ENCODE data around the gene EPHB1. TPM values are rescaled to one million over a fixed set of nuclear protein-coding genes. Genes with fewer than 3 reads are reported as not detected.
"Not testable (repeated sequence)": the region's sequence is repeated elsewhere in the genome, so short reads cannot be mapped to it uniquely, and the experiment has no call there.

EPHB1 gene
- total RNA-seq, 1 experiment from 2014 or later: 0.86 TPM

GRCh38 chr3:134971306-134971705 lies 176.2 kb downstream of the EPHB1 start:
- ChIA-PET CTCF (no interaction called here), RAD21 (ENCODE audit: low non-redundant PET in 1 of 2, low total read pairs in 2 of 2, uncharacterized antibody in 2 of 2, unreplicated experiment in 2 of 2) (no interaction called here), POLR2A (no interaction called here)
- Histone ChIP-seq H3K9me2 (ENCODE audit: insufficient read depth) (no peaks in the 10 kb centered on the region), H3K79me2 (ENCODE audit: insufficient read depth, low read length) (no peaks in the 10 kb centered on the region), H3K4me2 (ENCODE audit: low read length) (no peak overlapping the region), H2AFZ (ENCODE audit: low read depth, low read length, poor library complexity, severe bottlenecking) (no peak overlapping the region), H3K36me3 (ENCODE audit: control insufficient read depth in 1 of 2, insufficient read depth in 2 of 2, low read length in 2 of 2) (no peaks in the 10 kb centered on the region), H3K27ac (ENCODE audit: low read depth, low read length) (no peak overlapping the region), H3K4me1 (ENCODE audit: control insufficient read depth in 1 of 2, insufficient read depth in 2 of 2, low read length in 2 of 2) (no peaks in the 10 kb centered on the region), H3K4me3 (replicated peaks in 1 of 2; ENCODE audit: low read depth in 1 of 2, low read length in 2 of 2) (no peak overlapping the region), H3K9ac (ENCODE audit: low read length) (no peak overlapping the region), H3K9me3 (ENCODE audit: control insufficient read depth in 1 of 2, insufficient read depth in 1 of 2, low read depth in 1 of 2, low read length in 2 of 2) (no peaks in the 10 kb centered on the region), H4K20me1 (ENCODE audit: insufficient read depth) (no peaks in the 10 kb centered on the region; the same call in 1 of the 2 replicates), H3K27me3 (ENCODE audit: insufficient read depth, low read length) (peaks cover 49% of the 10 kb centered on the region; the same call in 1 of the 2 replicates)
- intact Hi-C loops (cut with micrococcal nuclease): no loop called here
- TF ChIP-seq SRF (IDR thresholded peaks at IDR 0.05; ENCODE audit: low read depth) (no peak), SP1 (IDR thresholded peaks at IDR 0.05; ENCODE audit: low read depth) (no peak), RAD21 (IDR thresholded peaks at IDR 0.05; ENCODE audit: low read depth) (no peak), FOSL1 (IDR thresholded peaks at IDR 0.05; ENCODE audit: low read depth) (no peak), REST (IDR thresholded peaks at IDR 0.05; ENCODE audit: low read depth) (no peak), TCF7L2 (IDR thresholded peaks at IDR 0.05; ENCODE audit: borderline replicate concordance, extremely low read depth, insufficient read depth, insufficient read length) (no peak), EZH2phosphoT487 (IDR thresholded peaks at IDR 0.05; ENCODE audit: borderline replicate concordance) (no peak), MAX (IDR thresholded peaks at IDR 0.05) (no peak), ATF3 (IDR thresholded peaks at IDR 0.05) (no peak), ZNF274 (IDR thresholded peaks at IDR 0.05; ENCODE audit: low read depth, low read length) (no peak), ZFX (IDR thresholded peaks at IDR 0.05) (no peak), EGR1 (IDR thresholded peaks at IDR 0.05; ENCODE audit: low read depth) (no peak), CBX3 (IDR thresholded peaks at IDR 0.05; ENCODE audit: low read depth) (no peak)
- TF ChIP-seq, protein P1, sequence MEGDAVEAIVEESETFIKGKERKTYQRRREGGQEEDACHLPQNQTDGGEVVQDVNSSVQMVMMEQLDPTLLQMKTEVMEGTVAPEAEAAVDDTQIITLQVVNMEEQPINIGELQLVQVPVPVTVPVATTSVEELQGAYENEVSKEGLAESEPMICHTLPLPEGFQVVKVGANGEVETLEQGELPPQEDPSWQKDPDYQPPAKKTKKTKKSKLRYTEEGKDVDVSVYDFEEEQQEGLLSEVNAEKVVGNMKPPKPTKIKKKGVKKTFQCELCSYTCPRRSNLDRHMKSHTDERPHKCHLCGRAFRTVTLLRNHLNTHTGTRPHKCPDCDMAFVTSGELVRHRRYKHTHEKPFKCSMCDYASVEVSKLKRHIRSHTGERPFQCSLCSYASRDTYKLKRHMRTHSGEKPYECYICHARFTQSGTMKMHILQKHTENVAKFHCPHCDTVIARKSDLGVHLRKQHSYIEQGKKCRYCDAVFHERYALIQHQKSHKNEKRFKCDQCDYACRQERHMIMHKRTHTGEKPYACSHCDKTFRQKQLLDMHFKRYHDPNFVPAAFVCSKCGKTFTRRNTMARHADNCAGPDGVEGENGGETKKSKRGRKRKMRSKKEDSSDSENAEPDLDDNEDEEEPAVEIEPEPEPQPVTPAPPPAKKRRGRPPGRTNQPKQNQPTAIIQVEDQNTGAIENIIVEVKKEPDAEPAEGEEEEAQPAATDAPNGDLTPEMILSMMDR (IDR thresholded peaks at IDR 0.05 in 2 of 3, conservative IDR thresholded peaks at IDR 0.05 in 1 of 3; ENCODE audit: borderline replicate concordance in 1 of 3, insufficient read depth in 1 of 3, low read depth in 2 of 3, low read length in 2 of 3): no peak
- DNase-seq (ENCODE audit: low read depth, low spot score) (no peak), ATAC-seq (no peak)
- no TSS peak for BruUV-seq (replicated peaks)

DNA sequence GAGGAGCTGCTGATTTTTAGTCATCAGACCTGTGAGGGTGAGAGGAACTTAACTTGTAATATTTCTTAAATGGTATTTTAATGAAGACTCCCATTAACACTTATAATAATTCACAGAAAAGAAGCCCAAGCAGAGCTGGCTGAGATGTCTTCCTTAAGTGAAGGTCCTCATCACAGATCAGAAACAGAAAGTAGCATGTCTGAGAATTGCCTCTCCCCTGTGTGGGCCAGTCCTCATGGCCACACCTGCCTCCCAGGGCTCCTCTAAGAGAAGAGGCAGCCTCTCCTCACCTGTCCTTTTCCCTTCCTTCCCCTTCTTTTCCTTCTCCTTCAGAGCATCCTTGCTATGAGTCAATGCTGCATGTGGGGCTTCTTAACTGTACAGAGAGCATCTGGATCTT lies 176.8 kb downstream of the EPHB1 start:
- RAD21 ChIA-PET (ENCODE audit: low non-redundant PET in 1 of 2, low total read pairs in 2 of 2, uncharacterized antibody in 2 of 2, unreplicated experiment in 2 of 2); H3K27ac ChIP-seq (ENCODE audit: low read depth, low read length); DNase-seq (ENCODE audit: low read depth, low spot score); H4K20me1 ChIP-seq (ENCODE audit: insufficient read depth); H3K4me2 ChIP-seq (ENCODE audit: low read length); H3K36me3 ChIP-seq (ENCODE audit: control insufficient read depth in 1 of 2, insufficient read depth in 2 of 2, low read length in 2 of 2); CTCF ChIA-PET; H2AFZ ChIP-seq (ENCODE audit: low read depth, low read length, poor library complexity, severe bottlenecking); H3K4me3 ChIP-seq (replicated peaks in 1 of 2; ENCODE audit: low read depth in 1 of 2, low read length in 2 of 2); intact Hi-C loops (cut with micrococcal nuclease); H3K79me2 ChIP-seq (ENCODE audit: insufficient read depth, low read length); H3K9ac ChIP-seq (ENCODE audit: low read length); POLR2A ChIA-PET; H3K9me2 ChIP-seq (ENCODE audit: insufficient read depth); H3K4me1 ChIP-seq (ENCODE audit: control insufficient read depth in 1 of 2, insufficient read depth in 2 of 2, low read length in 2 of 2); ATAC-seq; H3K9me3 ChIP-seq (ENCODE audit: control insufficient read depth in 1 of 2, insufficient read depth in 1 of 2, low read depth in 1 of 2, low read length in 2 of 2); BruUV-seq (replicated peaks): not testable (repeated sequence)
- peaks cover 49% of the 10 kb centered on the region; the same call in 1 of the 2 replicates for H3K27me3 ChIP-seq (ENCODE audit: insufficient read depth, low read length)

Data from HCT116 (cell line).